Cardiac septum (tissue), 1 donor: ENCODE data around the gene PYGM. TPM values are rescaled to one million over a fixed set of nuclear protein-coding genes. Genes with fewer than 3 reads are reported as not detected.

ENCODE experiments used
- DNase-seq: peaks from one replicate; pipeline ENCODE4 v3.0.0-alpha.2; 2020; ENCODE audit warnings: low spot score
- intact Hi-C: fragments of 100-400 bp; cut with DNase I; formaldehyde crosslinking; loops from one replicate; pipeline ENCODE4 v1.14.0; 2022
- total RNA-seq: library from RNA; stranded (reverse); fragmentation: NEBNext Ultra II Directional; extraction: Animal tissue kit (Norgen Biotek cat#: 25700); gene quantifications from one replicate; pipeline ENCODE4 v1.2.1, GENCODE V29; 2021
- donor health status: DM: no; HTN: no; CAD: no.

Gene PYGM
- total RNA-seq, 1 donor from 2014 or later = 42.5 TPM

- intact Hi-C loops = loop anchor here (2.0 kb wide), 1 partner anchor 35 kb away; no protein-coding TSS in a partner anchor
- no peak for DNase-seq
These were observed 35.6 kb downstream of the PYGM start for GRCh38 chr11:64723907-64724862.

GRCh38 chr11:64723117-64723906, 36.5 kb downstream of the PYGM start, which contains the start of gene NRXN2:
Gene NRXN2 (minus strand): TSS chr11:64723197. CDS start chr11:64713699, 9,498 bp downstream.
- intact Hi-C loops = no loop called here
- DNase-seq = peak; percentile 95

- intact Hi-C loops = no loop called here
- DNase-seq = no peak
These were observed 37.4 kb downstream of the PYGM start for GRCh38 chr11:64722141-64723065.

GRCh38 chr11:64721359-64721699, 38.4 kb downstream of the PYGM start:
- DNase-seq = no peak
- intact Hi-C loops = no loop called here

- intact Hi-C loops = no loop called here
- DNase-seq = no peak
These were observed 39.0 kb downstream of the PYGM start for GRCh38 chr11:64720640-64721358.

- intact Hi-C loops = no loop called here
- DNase-seq = no peak
These were observed 39.6 kb downstream of the PYGM start for GRCh38 chr11:64720167-64720566.

- DNase-seq = no peak
- intact Hi-C loops = no loop called here
These were observed 40.4 kb downstream of the PYGM start for GRCh38 chr11:64719406-64719805.

GRCh38 chr11:64718780-64719124, 41.0 kb downstream of the PYGM start:
- intact Hi-C loops = no loop called here
- no peak for DNase-seq

- DNase-seq = no peak
- intact Hi-C loops = no loop called here
These were observed 41.5 kb downstream of the PYGM start for GRCh38 chr11:64718084-64718779.

- DNase-seq = no peak
- intact Hi-C loops = no loop called here
These were observed 42.6 kb downstream of the PYGM start for GRCh38 chr11:64717268-64717578.

- no peak for DNase-seq
- intact Hi-C loops = no loop called here
These were observed 43.1 kb downstream of the PYGM start for GRCh38 chr11:64716473-64717267.

GRCh38 chr11:64715756-64716472, 43.9 kb downstream of the PYGM start:
- DNase-seq = no peak
- intact Hi-C loops = no loop called here

GRCh38 chr11:64715110-64715509, 44.7 kb downstream of the PYGM start:
- intact Hi-C loops = no loop called here
- DNase-seq = no peak

- DNase-seq = no peak
- intact Hi-C loops = no loop called here
These were observed 45.1 kb downstream of the PYGM start for GRCh38 chr11:64714666-64715065.

GRCh38 chr11:64713781-64714363, 45.9 kb downstream of the PYGM start:
- DNase-seq = no peak
- intact Hi-C loops = no loop called here

- no peak for DNase-seq
- intact Hi-C loops = no loop called here
These were observed 46.6 kb downstream of the PYGM start for GRCh38 chr11:64713016-64713707.
